OCI-M2 (cell line): ENCODE results near the gene MAP2K5.

Experiments used
- DNase-seq: peaks from one replicate; lab custom pipeline; 2025; ENCODE audit not compliant: unreplicated experiment; lab: John Stamatoyannopoulos, UW

MAP2K5 gene

GRCh38 chr15:67521029-67521782 lies 21.3 kb upstream of the MAP2K5 start, which contains the start of gene C15orf61:
Gene C15orf61 (plus strand): TSS chr15:67521131. CDS start chr15:67521249, 118 bp downstream.
- no peak for DNase-seq

GRCh38 chr15:67521783-67522568 lies 20.5 kb upstream of the MAP2K5 start:
- DNase-seq = no peak

GRCh38 chr15:67523330-67523729 lies 19.2 kb upstream of the MAP2K5 start:
- no peak for DNase-seq

- DNase-seq = no peak
Observed at GRCh38 chr15:67524235-67524634, 18.3 kb upstream of the MAP2K5 start.

- no peak for DNase-seq
Observed at GRCh38 chr15:67528513-67528912, 14.0 kb upstream of the MAP2K5 start.

- DNase-seq = no peak
Observed at GRCh38 chr15:67531379-67531914, 11.1 kb upstream of the MAP2K5 start.

- no peak for DNase-seq
Observed at GRCh38 chr15:67533873-67534272, 8.6 kb upstream of the MAP2K5 start.

GRCh38 chr15:67534360-67534759 lies 8.1 kb upstream of the MAP2K5 start:
- DNase-seq = no peak

GRCh38 chr15:67537771-67538170 lies 4.7 kb upstream of the MAP2K5 start:
- DNase-seq = no peak

- DNase-seq = no peak
Observed at GRCh38 chr15:67543348-67543718, 830 bp downstream of the MAP2K5 start.

GRCh38 chr15:67544475-67544874 lies 2.0 kb downstream of the MAP2K5 start:
- DNase-seq = no peak

- DNase-seq = no peak
Observed at GRCh38 chr15:67545864-67546263, 3.4 kb downstream of the MAP2K5 start.

- no peak for DNase-seq
Observed at GRCh38 chr15:67547064-67547463, 4.6 kb downstream of the MAP2K5 start.

GRCh38 chr15:67547836-67548235 lies 5.3 kb downstream of the MAP2K5 start:
- DNase-seq = no peak

- DNase-seq = no peak
Observed at GRCh38 chr15:67548236-67548852, 5.8 kb downstream of the MAP2K5 start.

- DNase-seq = no peak
Observed at GRCh38 chr15:67548862-67549651, 6.6 kb downstream of the MAP2K5 start.

- DNase-seq = no peak
Observed at GRCh38 chr15:67549736-67550135, 7.2 kb downstream of the MAP2K5 start.

- DNase-seq = no peak
Observed at GRCh38 chr15:67550522-67550921, 8.0 kb downstream of the MAP2K5 start.

GRCh38 chr15:67551207-67551743 lies 8.8 kb downstream of the MAP2K5 start:
- DNase-seq = no peak

- DNase-seq = no peak
Observed at GRCh38 chr15:67554580-67554979, 12.1 kb downstream of the MAP2K5 start.
